GM19463 (cell line): ENCODE measurements around the gene ESYT1.
"Not testable (repeated sequence)": the region's sequence is repeated elsewhere in the genome, so short reads cannot be mapped to it uniquely, and the experiment has no call there.

ENCODE experiments used
- ATAC-seq: cut with Tn5 transposase; IDR thresholded peaks from one replicate; pipeline ENCODE4 v1.9.1; 2021; ENCODE audit warnings: mild to moderate bottlenecking, moderate library complexity; ENCODE audit not compliant: unreplicated experiment

ESYT1 gene

GRCh38 chr12:56155256-56155845 lies 27.3 kb downstream of the ESYT1 start:
- ATAC-seq = no peak

- not testable (repeated sequence) for ATAC-seq
These were observed 28.6 kb downstream of the ESYT1 start for GRCh38 chr12:56156464-56157200.

- ATAC-seq = peak; percentile 29
These were observed 29.3 kb downstream of the ESYT1 start for GRCh38 chr12:56157201-56158028.

- ATAC-seq = peak; percentile 80
These were observed 30.2 kb downstream of the ESYT1 start, which contains the start of gene MYL6 for GRCh38 chr12:56158029-56158925. TSS of gene MYL6 (plus strand) at chr12:56158359. CDS start at chr12:56158402, 43 bp downstream.

- ATAC-seq = no peak
These were observed 30.9 kb downstream of the ESYT1 start for GRCh38 chr12:56158926-56159461.

GRCh38 chr12:56159482-56160192 lies 31.6 kb downstream of the ESYT1 start:
- ATAC-seq = no peak

- ATAC-seq = no peak
These were observed 32.2 kb downstream of the ESYT1 start for GRCh38 chr12:56160193-56160763.

- no peak for ATAC-seq
These were observed 33.0 kb downstream of the ESYT1 start for GRCh38 chr12:56160894-56161689.

- ATAC-seq = no peak
These were observed 33.8 kb downstream of the ESYT1 start for GRCh38 chr12:56161690-56162351.

- ATAC-seq = no peak
These were observed 34.6 kb downstream of the ESYT1 start for GRCh38 chr12:56162468-56163290.

- no peak for ATAC-seq
These were observed 35.7 kb downstream of the ESYT1 start for GRCh38 chr12:56163533-56164344.

- ATAC-seq = no peak
These were observed 36.3 kb downstream of the ESYT1 start for GRCh38 chr12:56164345-56164729.

- ATAC-seq = no peak
These were observed 37.3 kb downstream of the ESYT1 start for GRCh38 chr12:56165369-56165768.

GRCh38 chr12:56169229-56169759 lies 41.2 kb downstream of the ESYT1 start:
- no peak for ATAC-seq

GRCh38 chr12:56172839-56173238 lies 44.8 kb downstream of the ESYT1 start:
- no peak for ATAC-seq

- ATAC-seq = no peak
These were observed 50.3 kb downstream of the ESYT1 start for GRCh38 chr12:56178347-56178746.
